HepG2 (cell line): ENCODE data around the gene KIAA0232. TPM values are rescaled to one million over a fixed set of nuclear protein-coding genes. Genes with fewer than 3 reads are reported as not detected.
A peak's percentile ranks its signal among the peaks of the same experiment; 100 is the strongest.

Source experiments
- ATF2 ChIP-seq: sonication (generic); formaldehyde crosslinking; IDR thresholded peaks from 2 replicates; pipeline ENCODE4 v1.4.0; 2020; ENCODE audit warnings: missing genetic modification reagents
- DPF2 ChIP-seq: sonication (generic); formaldehyde crosslinking; IDR thresholded peaks from 2 replicates; pipeline ENCODE4 v1.4.0; 2020; ENCODE audit warnings: mild to moderate bottlenecking, low read depth, missing genetic modification reagents, borderline replicate concordance
- GTF2F1 ChIP-seq: fragments of 150-350 bp; IDR thresholded peaks from 2 replicates; pipeline ENCODE4 v1.6.1; 2014; ENCODE audit warnings: low read length
- MED8 ChIP-seq: sonication (generic); formaldehyde crosslinking; IDR thresholded peaks from 2 replicates; pipeline ENCODE4 v1.8.1; 2023; ENCODE audit warnings: mild to moderate bottlenecking, missing genetic modification reagents; ENCODE audit not compliant: insufficient replicate concordance
- MXD1 ChIP-seq: sonication (generic); formaldehyde crosslinking; IDR thresholded peaks from 2 replicates; pipeline ENCODE4 v1.4.0; 2020; ENCODE audit warnings: mild to moderate bottlenecking, missing genetic modification reagents
- NR2F2 ChIP-seq: IDR thresholded peaks from 2 replicates; pipeline ENCODE4 v1.6.1; 2012; ENCODE audit warnings: low read depth, inconsistent platforms, borderline replicate concordance
- PCBP1 ChIP-seq: fragments of 200-400 bp; formaldehyde crosslinking; IDR thresholded peaks from 2 replicates; pipeline ENCODE4 v1.6.1; 2017; ENCODE audit warnings: mild to moderate bottlenecking, low read depth, low read length, borderline replicate concordance
- POGZ ChIP-seq: sonication (generic); formaldehyde crosslinking; IDR thresholded peaks from 2 replicates; pipeline ENCODE4 v1.4.0; 2020; ENCODE audit warnings: mild to moderate bottlenecking, missing genetic modification reagents
- SALL1 ChIP-seq: sonication (generic); formaldehyde crosslinking; IDR thresholded peaks from 2 replicates; pipeline ENCODE4 v1.8.0; 2022; ENCODE audit warnings: mild to moderate bottlenecking, missing genetic modification reagents
- SATB2 ChIP-seq: sonication (generic); formaldehyde crosslinking; IDR thresholded peaks from 2 replicates; pipeline ENCODE4 v1.5.0; 2020; ENCODE audit warnings: missing genetic modification reagents
- ZBTB2 ChIP-seq: sonication (generic); formaldehyde crosslinking; IDR thresholded peaks from 2 replicates; pipeline ENCODE4 v1.8.0; 2022; ENCODE audit warnings: low read depth, missing genetic modification reagents
- ZBTB26 ChIP-seq: IDR thresholded peaks from 2 replicates; pipeline ENCODE4 v1.6.1; 2016; ENCODE audit warnings: missing compliant biosample characterization, missing genetic modification reagents, borderline replicate concordance
- ZBTB42 ChIP-seq: sonication (generic); formaldehyde crosslinking; IDR thresholded peaks from 2 replicates; pipeline ENCODE4 v1.5.0; 2020; ENCODE audit warnings: mild to moderate bottlenecking, missing genetic modification reagents
- ZNF350 ChIP-seq: sonication (generic); formaldehyde crosslinking; IDR thresholded peaks from 2 replicates; pipeline ENCODE4 v1.4.0; 2020; ENCODE audit warnings: mild to moderate bottlenecking, low read depth, missing genetic modification reagents, borderline replicate concordance
- ZNF530 ChIP-seq: sonication (generic); formaldehyde crosslinking; IDR thresholded peaks from 2 replicates; pipeline ENCODE4 v1.5.0; 2020; ENCODE audit warnings: low read depth, mild to moderate bottlenecking, missing genetic modification reagents
- ZNF543 ChIP-seq: sonication (generic); formaldehyde crosslinking; IDR thresholded peaks from 2 replicates; pipeline ENCODE4 v1.4.0; 2020; ENCODE audit warnings: mild to moderate bottlenecking, missing genetic modification reagents
- ZNF549 ChIP-seq: sonication (generic); formaldehyde crosslinking; IDR thresholded peaks from 2 replicates; pipeline ENCODE4 v1.5.0; 2020; ENCODE audit warnings: missing genetic modification reagents
- ZNF629 ChIP-seq: sonication (generic); formaldehyde crosslinking; conservative IDR thresholded peaks from 2 replicates; pipeline ENCODE4 v1.5.0; 2020; ENCODE audit warnings: missing genetic modification reagents
- ZNF770 ChIP-seq: sonication (generic); formaldehyde crosslinking; IDR thresholded peaks from 2 replicates; pipeline ENCODE4 v1.5.0; 2020; ENCODE audit warnings: mild to moderate bottlenecking, missing genetic modification reagents
- ZNF784 ChIP-seq: sonication (generic); formaldehyde crosslinking; IDR thresholded peaks from 2 replicates; pipeline ENCODE4 v1.5.1; 2020; ENCODE audit warnings: missing genetic modification reagents, mild to moderate bottlenecking, borderline replicate concordance
- ZNF788 ChIP-seq: sonication (generic); formaldehyde crosslinking; IDR thresholded peaks from 2 replicates; pipeline ENCODE4 v1.5.0; 2020; ENCODE audit warnings: mild to moderate bottlenecking, missing genetic modification reagents, borderline replicate concordance
- ZSCAN9 ChIP-seq: IDR thresholded peaks from 2 replicates; pipeline ENCODE4 v1.6.1; 2016; ENCODE audit warnings: borderline replicate concordance
- polyA plus RNA-seq, 8 experiments: library from polyadenylated mRNA; depleted of rRNA in 3 of 8; stranded (reverse) in 7 of 8; unstranded in 1 of 8; fragments of >200 nt; fragmentation: Illumina TruSeq in 4 of 8; extraction: Trizol in 4 of 8; gene quantifications; 2 replicates each; pipeline versions ENCODE4 v1.2.1 to v1.2.3, GENCODE V29; 2011 to 2016; ENCODE audit warnings: low read depth in 4 of 8, missing spikeins in 1 of 8, mixed read lengths in 1 of 8; ENCODE audit not compliant: insufficient read depth in 1 of 8
- total RNA-seq, 5 experiments: library from RNA; depleted of rRNA; stranded (reverse); fragments of >200 nt; fragmentation: Illumina TruSeq; extraction: Trizol; gene quantifications; 2 replicates each; pipeline ENCODE4 v1.2.3, GENCODE V29; 2016; ENCODE audit warnings: low read depth in 1 of 5

KIAA0232 gene
- total and polyA plus RNA-seq, 2 of the 13 experiments (the other 11 are each of a cell fraction or from before 2014, with no cell fraction given) = 7.8 to 17.1 TPM

GRCh38 chr4:6755088-6755753 is 27.3 kb upstream of the KIAA0232 start (continued):
- TF ChIP-seq ZNF788 (CRISPR knock-in tag) (peak; percentile 90; the same call in 1 of the 2 replicates), ZSCAN9 (CRISPR knock-in tag) (peak; percentile 58; the same call in 1 of the 2 replicates), ZNF350 (peak; percentile 94), ATF2 (CRISPR knock-in tag) (peak; percentile 84; the same call in 1 of the 2 replicates), SATB2 (CRISPR knock-in tag) (no peak), ZNF549 (no peak), SALL1 (CRISPR knock-in tag) (peak; percentile 99), MED8 (CRISPR knock-in tag) (peak; percentile 63), ZNF784 (CRISPR knock-in tag) (peak; percentile 53; the same call in 1 of the 2 replicates), GTF2F1 (no peak), PCBP1 (no peak), ZNF770 (CRISPR knock-in tag) (peak; percentile 80), NR2F2 (no peak), MXD1 (CRISPR knock-in tag) (peak; percentile 54; the same call in 1 of the 2 replicates), DPF2 (CRISPR knock-in tag) (peak; percentile 84), ZBTB42 (CRISPR knock-in tag) (no peak), POGZ (peak; percentile 74; the same call in 1 of the 2 replicates), ZNF629 (CRISPR knock-in tag) (no peak; the same call in 1 of the 2 replicates), ZNF543 (CRISPR knock-in tag) (peak; percentile 79; the same call in 1 of the 2 replicates), ZNF530 (CRISPR knock-in tag) (no peak), ZBTB26 (peak; percentile 54; the same call in 1 of the 2 replicates), ZBTB2 (CRISPR knock-in tag) (no peak)
